GM23248 (cell line): ENCODE measurements around the gene GDPD5. TPM values are rescaled to one million over a fixed set of nuclear protein-coding genes. Genes with fewer than 3 reads are reported as not detected.

Experiments
- DNase-seq: peaks from one replicate; pipeline ENCODE4 v3.0.0-alpha.2; 2015
- H2AFZ ChIP-seq: fragments of 200-600 bp; sonication (generic); 2 replicates; pipeline ENCODE4 v1.6.1; 2016; ENCODE audit warnings: antibody characterized with exemption
- H3F3A ChIP-seq: fragments of 200-600 bp; sonication (generic); 2 replicates; pipeline ENCODE4 v1.6.1; 2016; ENCODE audit warnings: mild to moderate bottlenecking, antibody characterized with exemption, mixed run types; ENCODE audit not compliant: insufficient read depth
- H3K27ac ChIP-seq: fragments of 200-600 bp; sonication (generic); 2 replicates; pipeline ENCODE4 v1.5.1; 2016; ENCODE audit warnings: mild to moderate bottlenecking
- H3K27me3 ChIP-seq: fragments of 200-600 bp; sonication (generic); replicated peaks from 2 replicates; pipeline ENCODE4 v1.6.1; 2016; ENCODE audit warnings: mild to moderate bottlenecking; ENCODE audit not compliant: insufficient read depth
- H3K36me3 ChIP-seq: fragments of 200-600 bp; sonication (generic); 2 replicates; pipeline ENCODE4 v1.6.1; 2016; ENCODE audit warnings: low read depth, mild to moderate bottlenecking
- H3K4me1 ChIP-seq: fragments of 200-600 bp; sonication (generic); 2 replicates; pipeline ENCODE4 v1.6.1; 2016; ENCODE audit warnings: mild to moderate bottlenecking; ENCODE audit not compliant: insufficient read depth
- H3K4me2 ChIP-seq: fragments of 200-600 bp; sonication (generic); one replicate; pipeline ENCODE4 v1.6.1; 2016; ENCODE audit warnings: mild to moderate bottlenecking; ENCODE audit not compliant: unreplicated experiment
- H3K4me3 ChIP-seq: fragments of 200-600 bp; sonication (generic); 2 replicates; pipeline ENCODE4 v1.5.1; 2016; ENCODE audit warnings: mild to moderate bottlenecking
- H3K79me2 ChIP-seq: fragments of 200-600 bp; sonication (generic); 2 replicates; pipeline ENCODE4 v1.6.1; 2016; ENCODE audit warnings: mild to moderate bottlenecking; ENCODE audit not compliant: insufficient read depth
- H3K9ac ChIP-seq: fragments of 200-600 bp; sonication (generic); 2 replicates; pipeline ENCODE4 v1.6.1; 2016; ENCODE audit warnings: mild to moderate bottlenecking
- H3K9me2 ChIP-seq: fragments of 200-600 bp; sonication (generic); 2 replicates; pipeline ENCODE4 v1.6.1; 2016; ENCODE audit warnings: mixed run types, mild to moderate bottlenecking, moderate library complexity; ENCODE audit not compliant: insufficient read depth
- H3K9me3 ChIP-seq: fragments of 200-600 bp; sonication (generic); one replicate; pipeline ENCODE4 v1.6.1; 2017; ENCODE audit warnings: low read depth
- H4K20me1 ChIP-seq: fragments of 200-600 bp; sonication (generic); 2 replicates; pipeline ENCODE4 v1.6.0; 2016; ENCODE audit not compliant: insufficient read depth
- EZH2 ChIP-seq: fragments of 200-600 bp; sonication (generic); IDR thresholded peaks from 2 replicates; pipeline ENCODE4 v1.6.1; 2018; ENCODE audit warnings: antibody characterized with exemption, mild to moderate bottlenecking; ENCODE audit not compliant: insufficient read depth, poor library complexity, severe bottlenecking
- EZH2phosphoT487 ChIP-seq: fragments of 200-600 bp; sonication (generic); IDR thresholded peaks from 2 replicates; pipeline ENCODE4 v1.6.1; 2018; ENCODE audit warnings: antibody characterized with exemption, moderate library complexity, mild to moderate bottlenecking, low read depth; ENCODE audit not compliant: insufficient read depth
- WGBS, 2 experiments: methylation state at CpG; one replicate each; pipeline ENCODE4 v1.1.6; 2015 to 2017; ENCODE audit warnings: low lambda C conversion rate in 2 of 2, low coverage in 1 of 2; ENCODE audit errors: missing lambda C conversion rate in 2 of 2; 5-methylcytosine and 5-hydroxymethylcytosine counted together
- in situ Hi-C: fragments of 300-500 bp; cut with MboI; formaldehyde crosslinking; loops from 2 replicates; pipeline ENCODE4 v1.15.0; 2020
- polyA plus RNA-seq: library from polyadenylated mRNA; unstranded; fragments of >200 nt; fragmentation: Nextera tagmentation; extraction: Ambion mirVana; gene quantifications from 2 replicates; pipeline ENCODE4 v1.2.1, GENCODE V29; 2016
- total RNA-seq: library from RNA; depleted of rRNA; stranded (reverse); fragments of >200 nt; shearing (Covaris generic); gene quantifications from 2 replicates; pipeline ENCODE4 v1.2.3, GENCODE V29; 2014

GDPD5 gene
- total and polyA plus RNA-seq, 2 experiments from 2014 or later, result 3.4 to 10.7 TPM

- no peak overlapping the region for H3K4me3 ChIP-seq
- H3K9me2 ChIP-seq, result no peaks in the 10 kb centered on the region
- no peak overlapping the region for H3K4me2 ChIP-seq
- no peaks in the 10 kb centered on the region for H3K79me2 ChIP-seq
- H3K9me3 ChIP-seq, result no peaks in the 10 kb centered on the region
- no peak overlapping the region for H2AFZ ChIP-seq
- H3K27me3 ChIP-seq, result no peaks in the 10 kb centered on the region
- no peak for TF ChIP-seq EZH2phosphoT487
- TF ChIP-seq EZH2, result no peak
- H3F3A ChIP-seq, result no peaks in the 10 kb centered on the region
- 89 to 97% methylated on average over 2 of the region's 2 CpGs for whole genome bisulfite sequencing, 2 experiments
- peaks cover 7% of the 10 kb centered on the region for H3K4me1 ChIP-seq
- H3K9ac ChIP-seq, result no peak overlapping the region
- no peaks in the 10 kb centered on the region for H4K20me1 ChIP-seq
- H3K27ac ChIP-seq, result no peak overlapping the region
- no peaks in the 10 kb centered on the region for H3K36me3 ChIP-seq
- no peak for DNase-seq
- in situ Hi-C loops, result no loop called here
These were observed 34.3 kb downstream of the GDPD5 start for GRCh38 chr11:75491465-75491864.

GRCh38 chr11:75490221-75491181 lies 35.2 kb downstream of the GDPD5 start:
- Histone ChIP-seq H3K27me3 (no peaks in the 10 kb centered on the region), H2AFZ (no peak overlapping the region), H3F3A (no peaks in the 10 kb centered on the region), H3K9me2 (no peaks in the 10 kb centered on the region), H3K36me3 (no peaks in the 10 kb centered on the region), H3K4me1 (peaks cover 7% of the 10 kb centered on the region), H3K9me3 (no peaks in the 10 kb centered on the region), H3K27ac (no peak overlapping the region), H3K79me2 (no peaks in the 10 kb centered on the region), H3K9ac (no peak overlapping the region), H3K4me2 (peak overlapping the region; percentile 12), H3K4me3 (no peak overlapping the region), H4K20me1 (no peaks in the 10 kb centered on the region)
- 72 to 77% methylated on average over 13 of the region's 13 CpGs for WGBS, 2 experiments
- TF ChIP-seq EZH2 (no peak), EZH2phosphoT487 (no peak)
- peak; percentile 14 for DNase-seq
- in situ Hi-C loops, result no loop called here

GRCh38 chr11:75487365-75487764 lies 38.4 kb downstream of the GDPD5 start:
- no peaks in the 10 kb centered on the region for H3K9me3 ChIP-seq
- no peak for TF ChIP-seq EZH2phosphoT487
- no peak for TF ChIP-seq EZH2
- no peak overlapping the region for H2AFZ ChIP-seq
- H4K20me1 ChIP-seq, result no peaks in the 10 kb centered on the region
- H3K4me3 ChIP-seq, result no peak overlapping the region
- in situ Hi-C loops, result no loop called here
- no peaks in the 10 kb centered on the region for H3K79me2 ChIP-seq
- peaks cover 7% of the 10 kb centered on the region for H3K4me1 ChIP-seq
- no peaks in the 10 kb centered on the region for H3F3A ChIP-seq
- no peak overlapping the region for H3K4me2 ChIP-seq
- no peak overlapping the region for H3K9ac ChIP-seq
- DNase-seq, result no peak
- H3K36me3 ChIP-seq, result no peaks in the 10 kb centered on the region
- 80 to 88% methylated on average over 4 of the region's 4 CpGs for WGBS, 2 experiments
- H3K27ac ChIP-seq, result no peak overlapping the region
- H3K9me2 ChIP-seq, result no peaks in the 10 kb centered on the region
- H3K27me3 ChIP-seq, result no peaks in the 10 kb centered on the region

- H3K27ac ChIP-seq, result no peak overlapping the region
- no peak for DNase-seq
- H3F3A ChIP-seq, result no peaks in the 10 kb centered on the region
- H4K20me1 ChIP-seq, result no peaks in the 10 kb centered on the region
- peaks cover 5% of the 10 kb centered on the region for H3K4me1 ChIP-seq
- no peak overlapping the region for H3K4me3 ChIP-seq
- H3K9ac ChIP-seq, result no peak overlapping the region
- no peaks in the 10 kb centered on the region for H3K79me2 ChIP-seq
- no peak overlapping the region for H2AFZ ChIP-seq
- H3K9me3 ChIP-seq, result no peaks in the 10 kb centered on the region
- H3K36me3 ChIP-seq, result no peaks in the 10 kb centered on the region
- no peak overlapping the region for H3K4me2 ChIP-seq
- in situ Hi-C loops, result no loop called here
- TF ChIP-seq EZH2, result no peak
- TF ChIP-seq EZH2phosphoT487, result no peak
- WGBS, 2 experiments, result 79 to 85% methylated on average over 1 to 4 of the region's 4 CpGs
- no peaks in the 10 kb centered on the region for H3K9me2 ChIP-seq
- H3K27me3 ChIP-seq, result no peaks in the 10 kb centered on the region
These were observed 40.0 kb downstream of the GDPD5 start for GRCh38 chr11:75485742-75486141.
